Dendritic cell treated with granulocyte-macrophage colony-stimulating factor and Interleukin-4, amounts not matched to agents 40 ng/mL and 50 ng/mL, for 4 days (primary cell): Measurements from ENCODE around the gene ONECUT1.

Source experiments
- H3K27ac Mint-ChIP-seq: one replicate; pipeline ENCODE4 v1.8.0; 2022; ENCODE audit warnings: mild to moderate bottlenecking, mixed read lengths
- H3K27me3 Mint-ChIP-seq: one replicate; pipeline ENCODE4 v1.8.0; 2022; ENCODE audit warnings: mild to moderate bottlenecking, mixed read lengths
- H3K36me3 Mint-ChIP-seq: one replicate; pipeline ENCODE4 v1.8.0; 2022; ENCODE audit warnings: low read depth, mixed read lengths
- H3K4me1 Mint-ChIP-seq: one replicate; pipeline ENCODE4 v1.8.0; 2022; ENCODE audit warnings: low read depth, mixed read lengths
- H3K4me3 Mint-ChIP-seq: one replicate; pipeline ENCODE4 v1.8.0; 2022; ENCODE audit warnings: mild to moderate bottlenecking, moderate library complexity, mixed read lengths
- H3K9me3 Mint-ChIP-seq: one replicate; pipeline ENCODE4 v1.8.0; 2022; ENCODE audit warnings: mixed read lengths
- intact Hi-C: fragments of 100-400 bp; cut with micrococcal nuclease; formaldehyde crosslinking; loops from one replicate; pipeline ENCODE4 v1.15.0; 2022

The ONECUT1 gene

DNA sequence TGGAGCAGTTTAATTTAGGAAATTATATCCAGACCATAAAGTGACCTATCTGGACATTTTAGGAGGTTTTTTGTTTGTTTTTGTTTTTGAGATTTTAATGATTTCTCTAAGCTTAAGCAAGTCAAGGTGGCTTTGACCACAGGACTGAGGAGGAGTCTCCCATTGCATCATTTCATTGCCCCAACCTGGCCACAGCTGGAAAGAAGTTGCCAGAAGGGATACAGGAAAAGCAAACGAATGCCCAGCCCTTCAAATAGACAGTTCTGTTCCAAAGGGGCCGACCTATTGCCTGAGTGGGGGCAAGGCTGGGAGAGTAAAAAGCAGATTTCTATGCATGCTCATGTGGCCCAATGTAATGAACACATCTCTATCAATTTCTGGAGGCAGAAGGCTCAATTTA is 12.0 kb upstream of the ONECUT1 start:
- peaks cover 31% of the 10 kb centered on the region for H3K4me1 Mint-ChIP-seq
- H3K4me3 Mint-ChIP-seq, result no peak overlapping the region
- intact Hi-C loops, result no loop called here

DNA sequence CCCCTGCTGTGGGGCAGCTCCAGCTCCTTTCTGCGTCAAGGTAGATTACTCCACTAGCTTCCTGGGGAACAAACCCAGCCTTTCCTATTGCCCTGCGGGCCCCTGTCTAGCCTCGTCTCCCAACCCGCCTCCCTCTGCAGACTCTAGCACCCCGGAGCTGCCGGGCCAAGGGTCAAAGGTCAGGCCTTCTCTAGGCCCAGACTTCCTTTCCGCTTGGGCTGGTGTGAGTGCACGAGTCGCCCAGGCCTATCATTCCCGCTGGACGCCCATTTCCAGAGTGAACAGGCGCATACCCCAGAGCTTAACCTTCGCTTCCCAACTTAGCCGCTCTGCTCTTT is 11.6 kb upstream of the ONECUT1 start:
- no peak overlapping the region for H3K27ac Mint-ChIP-seq
- intact Hi-C loops, result no loop called here
- peaks cover 96% of the 10 kb centered on the region for H3K27me3 Mint-ChIP-seq
- no peaks in the 10 kb centered on the region for H3K9me3 Mint-ChIP-seq
- H3K36me3 Mint-ChIP-seq, result no peaks in the 10 kb centered on the region
- H3K4me3 Mint-ChIP-seq, result no peak overlapping the region
- H3K4me1 Mint-ChIP-seq, result peaks cover 35% of the 10 kb centered on the region

More for the DNA sequence above, 12.0 kb upstream of the ONECUT1 start:
- Mint-ChIP-seq H3K36me3 (no peaks in the 10 kb centered on the region), H3K27ac (no peak overlapping the region), H3K9me3 (no peaks in the 10 kb centered on the region), H3K27me3 (peaks cover 96% of the 10 kb centered on the region)

DNA sequence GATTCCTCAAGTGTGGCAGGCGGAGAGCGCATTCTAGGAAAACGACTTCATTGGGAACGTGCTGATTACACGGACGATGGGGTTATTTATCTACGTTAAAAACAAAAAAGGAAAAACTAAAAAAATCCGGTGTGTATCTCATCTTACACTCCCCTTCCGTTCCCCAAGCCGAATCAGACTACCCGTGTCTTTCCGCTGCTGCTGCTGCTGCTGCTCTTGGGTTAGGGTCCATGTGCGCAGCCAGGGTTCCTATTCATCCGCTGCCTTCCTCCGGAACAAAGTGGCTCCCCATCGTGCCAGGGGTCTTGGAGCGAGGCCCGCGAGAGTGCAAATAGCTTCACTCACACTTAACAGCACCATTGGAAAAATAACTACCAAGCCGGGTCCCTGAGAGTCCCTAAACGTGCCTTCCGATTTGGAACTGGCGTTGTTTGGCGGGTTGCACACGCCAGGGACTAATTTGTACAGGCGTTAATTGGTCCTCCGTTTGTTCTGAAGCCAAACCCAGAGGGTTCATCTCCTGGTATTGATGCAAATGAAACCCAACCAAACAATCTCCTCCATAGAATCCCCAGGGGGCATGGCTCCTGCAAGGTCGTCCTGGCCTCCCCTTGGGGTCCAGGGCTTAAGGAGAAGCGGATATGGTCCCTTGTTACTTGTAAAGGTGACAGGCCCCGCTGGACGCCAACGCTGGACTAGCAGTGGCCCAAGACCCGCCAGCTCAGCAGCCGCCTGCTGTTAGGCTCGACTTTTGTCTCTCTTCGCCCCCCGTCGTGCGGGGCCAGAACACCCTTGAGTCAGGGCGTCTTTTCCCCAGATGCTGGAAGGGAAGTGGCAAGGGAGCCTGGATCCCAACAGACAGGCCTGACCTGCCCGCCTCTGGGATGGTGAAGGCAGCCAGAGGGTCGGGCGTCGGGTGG is 11.0 kb upstream of the ONECUT1 start:
- H3K27ac Mint-ChIP-seq, result no peak overlapping the region

DNA sequence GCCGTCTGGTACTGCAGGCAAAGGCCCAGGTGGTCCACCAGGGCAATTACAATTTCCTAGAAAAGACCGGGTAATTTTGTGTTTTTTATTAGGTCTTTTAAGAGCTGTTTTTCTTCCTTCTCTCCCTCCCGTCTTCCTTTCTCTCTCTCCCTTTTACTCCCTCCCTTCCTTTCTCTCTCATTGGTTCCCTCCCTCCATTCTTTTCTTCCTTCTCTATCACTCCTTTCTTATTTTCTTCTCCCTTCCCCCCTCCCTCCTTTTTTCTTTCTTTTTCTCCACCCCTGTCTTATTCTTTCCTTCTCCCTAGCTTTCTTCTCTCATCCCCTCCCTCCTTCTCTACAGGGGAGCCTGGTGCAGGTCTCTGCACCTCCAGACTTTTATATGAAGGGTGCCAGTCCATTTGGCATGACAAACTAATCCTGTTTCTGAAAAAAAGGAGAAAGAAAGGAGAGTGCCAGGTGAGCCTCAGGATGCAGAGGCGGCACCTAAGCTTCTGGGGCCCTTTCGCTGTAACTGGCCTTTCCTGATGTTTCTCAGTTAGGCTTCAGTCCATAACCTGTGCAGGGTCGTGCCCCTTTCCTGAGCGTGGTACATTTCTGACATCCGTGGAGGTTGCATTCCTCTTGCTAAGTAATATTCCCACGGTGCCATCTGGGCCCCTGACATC is 9.1 kb upstream of the ONECUT1 start:
- intact Hi-C loops, result no loop called here
- Mint-ChIP-seq H3K36me3 (no peaks in the 10 kb centered on the region), H3K27ac (no peak overlapping the region), H3K27me3 (peaks cover 99% of the 10 kb centered on the region), H3K4me3 (no peak overlapping the region), H3K4me1 (peaks cover 29% of the 10 kb centered on the region), H3K9me3 (no peaks in the 10 kb centered on the region)

More for the DNA sequence above, 11.0 kb upstream of the ONECUT1 start:
- intact Hi-C loops, result no loop called here
- Mint-ChIP-seq H3K4me1 (peaks cover 35% of the 10 kb centered on the region), H3K4me3 (no peak overlapping the region), H3K9me3 (no peaks in the 10 kb centered on the region), H3K36me3 (no peaks in the 10 kb centered on the region), H3K27me3 (peaks cover 96% of the 10 kb centered on the region)

DNA sequence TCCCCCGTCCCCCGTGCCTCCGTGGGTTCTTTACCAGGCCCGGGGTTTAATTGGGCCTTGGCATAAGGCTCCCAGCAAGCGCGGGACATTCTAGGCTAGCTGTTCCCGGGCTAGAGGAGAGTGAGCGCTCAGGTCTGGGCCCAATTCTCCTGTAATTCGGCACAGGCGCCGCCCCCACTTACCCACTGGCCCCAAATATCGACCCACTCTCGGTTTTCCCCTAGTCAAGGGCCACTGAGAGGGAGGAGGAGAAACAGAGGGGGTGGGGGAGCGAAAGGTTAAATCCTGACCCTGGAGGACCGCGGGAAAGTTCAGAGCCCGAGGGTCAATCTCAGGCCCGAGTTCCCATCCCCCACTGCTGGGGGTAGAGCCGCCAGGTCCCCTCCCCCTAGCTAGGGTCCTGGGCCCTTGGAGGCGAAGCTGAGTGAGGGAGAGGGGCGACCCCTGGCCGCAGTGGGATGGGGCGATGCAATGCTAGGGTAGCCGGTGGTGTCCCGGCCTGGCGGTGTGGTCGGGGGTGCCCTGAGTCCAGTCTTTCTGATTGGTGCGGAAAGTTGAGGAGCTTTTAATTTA is 8.5 kb upstream of the ONECUT1 start:
- no peaks in the 10 kb centered on the region for H3K36me3 Mint-ChIP-seq
- no peaks in the 10 kb centered on the region for H3K9me3 Mint-ChIP-seq
- intact Hi-C loops, result no loop called here
- peaks cover 99% of the 10 kb centered on the region for H3K27me3 Mint-ChIP-seq
- no peak overlapping the region for H3K4me3 Mint-ChIP-seq
- H3K27ac Mint-ChIP-seq, result no peak overlapping the region
- peaks cover 25% of the 10 kb centered on the region for H3K4me1 Mint-ChIP-seq

DNA sequence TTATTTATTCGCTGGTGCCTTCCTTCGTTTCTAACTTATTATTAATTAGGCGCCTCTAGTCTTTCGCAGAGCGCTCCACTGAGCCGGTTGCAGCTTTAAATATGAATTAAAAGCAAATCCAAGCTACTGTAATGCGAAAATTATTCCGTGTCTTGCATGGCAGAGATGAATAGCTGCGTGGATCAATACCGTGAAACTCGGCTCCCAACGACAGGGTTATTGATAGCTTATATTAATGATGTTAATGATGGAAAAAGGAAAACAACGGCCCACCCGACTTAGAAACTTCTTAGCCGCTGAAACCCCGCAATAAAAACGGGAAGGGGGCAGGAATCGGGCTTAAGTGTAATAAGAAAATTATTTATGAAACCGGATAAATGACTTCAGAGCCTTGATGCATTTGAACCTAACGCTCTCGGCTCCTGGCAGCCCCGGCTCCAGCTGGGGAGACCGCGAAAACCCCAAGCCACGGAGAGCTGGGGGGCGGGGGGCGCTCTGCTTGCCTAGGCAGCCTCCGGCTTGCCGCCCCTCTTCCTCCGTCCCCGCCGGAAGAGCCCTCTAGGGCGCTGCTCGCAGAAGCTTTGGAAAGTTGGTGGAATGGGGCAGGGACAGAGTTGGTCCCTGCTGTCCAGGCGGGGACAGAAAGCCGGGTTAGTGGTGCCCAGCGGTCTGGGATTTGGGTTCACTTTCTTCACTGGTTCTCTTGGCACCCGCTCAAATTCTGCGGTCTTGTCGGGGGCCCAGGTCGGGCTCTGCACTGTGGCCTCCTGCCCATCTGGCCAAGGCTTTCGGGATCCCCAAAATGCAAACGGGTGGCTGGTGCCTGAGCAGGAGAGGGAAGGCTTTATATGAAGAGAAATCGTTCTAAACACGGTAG is 7.7 kb upstream of the ONECUT1 start:
- Mint-ChIP-seq H3K4me3 (no peak overlapping the region), H3K27me3 (peaks cover 99% of the 10 kb centered on the region)
- intact Hi-C loops, result no loop called here

DNA sequence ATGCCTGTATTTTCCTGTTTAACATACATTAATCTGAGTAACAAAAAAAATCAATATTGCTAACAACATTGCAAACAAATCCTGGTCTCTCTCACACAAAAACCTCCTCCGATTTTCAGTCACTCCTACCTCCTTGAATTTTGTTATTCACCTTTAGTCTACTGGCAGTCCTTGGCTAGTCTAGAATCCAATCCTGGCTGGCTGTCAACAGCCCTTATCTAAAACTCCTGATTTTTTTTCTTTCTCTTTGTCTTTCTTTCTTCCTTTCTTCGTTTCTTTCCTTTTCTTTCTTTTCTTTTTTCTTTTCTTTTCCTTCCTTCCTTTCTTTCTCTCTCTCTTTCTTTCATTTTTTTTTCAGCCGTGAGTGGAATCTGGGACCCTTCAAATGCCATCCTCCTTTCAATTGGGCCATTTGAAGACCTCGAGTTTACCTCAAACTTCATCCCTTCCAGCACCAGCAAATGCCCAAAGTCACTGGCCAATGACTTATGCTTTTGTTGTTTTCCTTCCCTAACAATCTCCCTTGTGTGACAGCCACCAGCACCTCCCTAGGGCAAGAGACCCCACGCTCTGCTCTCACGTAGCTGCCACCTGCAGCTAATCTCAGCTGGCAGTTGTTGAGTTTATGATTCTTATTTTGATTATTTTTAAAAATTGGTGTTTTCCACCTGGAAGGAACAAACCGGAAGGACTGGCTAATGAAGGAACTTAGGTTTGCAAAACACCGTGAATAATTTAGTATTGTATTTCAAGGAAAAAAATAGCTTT is 6.8 kb upstream of the ONECUT1 start:
- H3K9me3 Mint-ChIP-seq, result no peaks in the 10 kb centered on the region
- H3K4me1 Mint-ChIP-seq, result peaks cover 26% of the 10 kb centered on the region
- peaks cover 97% of the 10 kb centered on the region for H3K27me3 Mint-ChIP-seq
- H3K4me3 Mint-ChIP-seq, result no peak overlapping the region
- H3K36me3 Mint-ChIP-seq, result no peaks in the 10 kb centered on the region
- intact Hi-C loops, result no loop called here
- no peak overlapping the region for H3K27ac Mint-ChIP-seq

More for the DNA sequence above, 7.7 kb upstream of the ONECUT1 start:
- Mint-ChIP-seq H3K9me3 (no peaks in the 10 kb centered on the region), H3K27ac (no peak overlapping the region), H3K36me3 (no peaks in the 10 kb centered on the region), H3K4me1 (peaks cover 24% of the 10 kb centered on the region)

DNA sequence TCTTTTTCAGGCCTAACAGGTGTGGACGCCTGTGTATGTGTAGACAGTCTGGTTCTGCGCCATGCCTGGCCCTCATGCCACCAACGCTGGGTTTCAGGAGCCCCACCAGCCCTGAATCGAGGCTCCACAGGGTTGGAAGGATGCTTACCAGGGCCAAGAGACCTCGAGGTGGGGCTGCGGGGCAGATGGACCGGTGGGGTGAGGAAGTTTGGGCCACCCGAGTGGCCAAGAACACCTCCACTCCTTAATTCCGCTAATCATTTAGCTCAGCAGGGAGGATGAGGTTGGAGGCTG is 6.0 kb upstream of the ONECUT1 start:
- Mint-ChIP-seq H3K27ac (no peak overlapping the region), H3K36me3 (no peaks in the 10 kb centered on the region), H3K4me3 (no peak overlapping the region), H3K4me1 (peaks cover 26% of the 10 kb centered on the region), H3K27me3 (peaks cover 97% of the 10 kb centered on the region), H3K9me3 (no peaks in the 10 kb centered on the region)
- intact Hi-C loops, result no loop called here

DNA sequence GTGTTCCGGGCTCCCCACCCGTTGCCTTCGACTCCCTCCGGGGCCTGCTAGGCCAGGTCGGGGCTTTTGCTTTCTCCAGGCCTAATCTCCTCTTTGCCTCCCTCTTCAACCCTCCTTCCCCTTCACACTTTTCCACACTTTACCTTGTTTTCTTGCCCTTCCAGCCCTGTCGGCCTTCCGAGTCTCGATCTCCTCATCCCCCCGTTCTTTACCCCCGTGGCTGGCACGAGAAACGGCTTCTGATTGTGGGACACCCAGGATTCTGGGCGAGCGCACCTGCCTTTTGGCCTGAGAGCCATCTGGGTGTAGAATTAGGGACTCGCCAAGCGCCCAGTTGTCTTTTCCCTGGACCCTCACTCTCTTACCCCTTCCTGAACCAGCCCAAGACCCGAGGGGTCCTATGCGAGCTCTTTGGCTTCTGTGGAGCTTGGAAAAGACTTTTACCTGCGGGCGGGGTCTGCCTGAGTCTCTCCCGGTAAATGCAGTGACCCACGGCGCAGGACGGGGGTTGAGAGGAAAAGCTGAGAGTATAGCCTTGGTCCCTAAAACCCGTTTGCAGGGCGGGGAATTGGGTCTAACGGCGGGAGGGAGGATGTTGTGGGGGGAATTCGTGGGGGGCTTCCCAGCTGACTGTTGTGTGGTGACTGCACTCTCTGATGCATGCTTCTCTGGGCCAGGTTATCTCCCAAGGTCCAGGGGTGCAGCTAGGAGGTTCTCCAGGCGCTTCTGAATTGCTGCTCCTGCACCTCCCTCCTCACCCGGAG is 5.5 kb upstream of the ONECUT1 start:
- H3K36me3 Mint-ChIP-seq, result no peaks in the 10 kb centered on the region
- intact Hi-C loops, result no loop called here
- no peak overlapping the region for H3K4me3 Mint-ChIP-seq
- peaks cover 26% of the 10 kb centered on the region for H3K4me1 Mint-ChIP-seq
- H3K9me3 Mint-ChIP-seq, result no peaks in the 10 kb centered on the region
- no peak overlapping the region for H3K27ac Mint-ChIP-seq
- peaks cover 97% of the 10 kb centered on the region for H3K27me3 Mint-ChIP-seq

DNA sequence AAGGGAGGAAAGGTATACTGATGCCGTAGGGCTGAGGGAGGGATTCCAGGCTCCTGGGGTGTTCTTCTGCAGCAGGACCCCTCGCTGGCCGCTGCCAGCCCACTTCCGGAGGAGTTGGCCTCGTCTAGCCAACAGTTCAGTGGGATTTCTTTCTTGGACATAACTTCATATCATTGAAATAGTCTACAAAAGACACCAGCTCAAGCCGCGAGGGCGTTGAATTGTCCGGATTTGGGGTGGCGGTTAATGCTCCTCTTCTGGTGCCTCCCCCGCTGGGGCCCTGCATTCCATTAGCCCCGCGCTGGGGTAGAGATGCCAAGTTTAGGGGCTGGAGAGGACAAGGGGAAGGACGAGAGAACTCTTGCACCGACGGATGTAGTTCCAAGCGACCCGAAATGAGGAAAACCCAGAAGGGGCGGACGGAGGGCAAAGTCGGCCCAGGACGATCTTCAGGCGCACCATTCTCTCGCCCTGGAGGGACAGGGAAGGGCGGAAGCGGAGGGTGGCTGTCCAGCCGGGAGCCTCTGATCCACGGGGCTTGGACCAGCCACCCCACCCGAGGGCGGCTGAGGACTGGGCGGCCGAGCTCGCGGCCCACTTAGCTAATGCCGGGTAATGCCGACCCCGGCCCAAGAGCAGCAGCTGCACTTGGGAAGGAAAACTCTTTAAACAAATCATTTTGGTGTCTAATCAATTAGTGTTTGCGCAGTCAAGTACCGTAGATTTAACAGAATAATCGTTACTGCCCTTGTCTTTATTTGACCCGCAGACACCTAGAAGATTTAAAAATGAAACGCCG is 4.7 kb upstream of the ONECUT1 start:
- intact Hi-C loops, result no loop called here
- no peak overlapping the region for H3K27ac Mint-ChIP-seq
- H3K4me3 Mint-ChIP-seq, result no peak overlapping the region
- H3K36me3 Mint-ChIP-seq, result no peaks in the 10 kb centered on the region
- peaks cover 28% of the 10 kb centered on the region for H3K4me1 Mint-ChIP-seq
- H3K9me3 Mint-ChIP-seq, result no peaks in the 10 kb centered on the region
- H3K27me3 Mint-ChIP-seq, result peaks cover 96% of the 10 kb centered on the region

DNA sequence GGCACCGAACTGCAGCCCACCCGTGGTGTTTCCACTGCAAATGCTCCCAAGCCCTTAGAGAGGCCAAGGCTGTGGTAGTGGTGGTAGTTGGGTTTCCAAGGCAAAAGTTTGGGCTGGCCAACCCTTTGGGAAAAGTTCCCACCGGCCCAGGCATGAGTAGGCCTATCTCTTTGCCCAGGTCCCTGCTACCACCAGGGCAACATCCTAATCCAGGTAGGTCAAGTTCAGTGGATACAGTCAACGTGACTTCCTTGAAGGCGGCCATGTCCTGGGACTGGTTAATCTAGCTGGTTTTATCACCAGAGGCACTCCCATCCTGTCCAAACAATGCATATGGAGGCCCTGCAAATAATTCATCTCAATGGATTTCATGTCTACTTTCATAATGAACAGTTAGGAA is 1.6 kb upstream of the ONECUT1 start:
- Mint-ChIP-seq H3K36me3 (no peaks in the 10 kb centered on the region), H3K4me1 (peaks cover 38% of the 10 kb centered on the region), H3K4me3 (no peak overlapping the region), H3K27ac (no peak overlapping the region), H3K27me3 (peaks cover 96% of the 10 kb centered on the region), H3K9me3 (no peaks in the 10 kb centered on the region)
- intact Hi-C loops, result no loop called here
